ENCODE measurements around the gene PLAU.

PLAU gene

GRCh38 chr10:73873142-73873837 lies 37.6 kb upstream of the PLAU start:
- peak overlapping the region; percentile 47 for H3K27ac Mint-ChIP-seq
- peaks cover 83% of the 10 kb centered on the region for H3K4me1 Mint-ChIP-seq
- no peaks in the 10 kb centered on the region for H3K27me3 Mint-ChIP-seq
- peak overlapping the region; percentile 86 for H3K4me3 Mint-ChIP-seq
- no peaks in the 10 kb centered on the region for H3K9me3 Mint-ChIP-seq
- H3K36me3 Mint-ChIP-seq, result peaks cover 4% of the 10 kb centered on the region

GRCh38 chr10:73873838-73874215 lies 37.1 kb upstream of the PLAU start:
- Mint-ChIP-seq H3K27ac (no peak overlapping the region), H3K4me3 (peak overlapping the region; percentile 47), H3K27me3 (no peaks in the 10 kb centered on the region), H3K4me1 (peaks cover 80% of the 10 kb centered on the region), H3K9me3 (no peaks in the 10 kb centered on the region), H3K36me3 (peaks cover 4% of the 10 kb centered on the region)

GRCh38 chr10:73874267-73875138 lies 36.4 kb upstream of the PLAU start, which contains the start of gene CAMK2G:
Gene CAMK2G (minus strand): TSS chr10:73874555. CDS start chr10:73874461, 94 bp downstream.
- H3K36me3 Mint-ChIP-seq, result peaks cover 4% of the 10 kb centered on the region
- peaks cover 80% of the 10 kb centered on the region for H3K4me1 Mint-ChIP-seq
- H3K27me3 Mint-ChIP-seq, result no peaks in the 10 kb centered on the region
- H3K4me3 Mint-ChIP-seq, result peak within 1 kb of the TSS; percentile 86
- H3K27ac Mint-ChIP-seq, result peak within 1 kb of the TSS; percentile 90
- no peaks in the 10 kb centered on the region for H3K9me3 Mint-ChIP-seq

- Mint-ChIP-seq H3K27ac (peak overlapping the region; percentile 90), H3K36me3 (peaks cover 4% of the 10 kb centered on the region), H3K4me1 (peaks cover 80% of the 10 kb centered on the region), H3K4me3 (peak overlapping the region; percentile 83), H3K27me3 (no peaks in the 10 kb centered on the region), H3K9me3 (no peaks in the 10 kb centered on the region)
Measured at GRCh38 chr10:73875139-73875475, 35.8 kb upstream of the PLAU start.

GRCh38 chr10:73876157-73876556 lies 34.8 kb upstream of the PLAU start:
- Mint-ChIP-seq H3K27ac (peak overlapping the region; percentile 23), H3K27me3 (no peaks in the 10 kb centered on the region), H3K4me1 (peaks cover 74% of the 10 kb centered on the region), H3K36me3 (peaks cover 3% of the 10 kb centered on the region), H3K9me3 (no peaks in the 10 kb centered on the region), H3K4me3 (no peak overlapping the region)

- peak overlapping the region; percentile 66 for H3K27ac Mint-ChIP-seq
- no peak overlapping the region for H3K4me3 Mint-ChIP-seq
- H3K9me3 Mint-ChIP-seq, result no peaks in the 10 kb centered on the region
- H3K36me3 Mint-ChIP-seq, result peaks cover 3% of the 10 kb centered on the region
- no peaks in the 10 kb centered on the region for H3K27me3 Mint-ChIP-seq
- H3K4me1 Mint-ChIP-seq, result peaks cover 70% of the 10 kb centered on the region
Measured at GRCh38 chr10:73876566-73876965, 34.4 kb upstream of the PLAU start.

GRCh38 chr10:73876971-73877370 lies 34.0 kb upstream of the PLAU start:
- Mint-ChIP-seq H3K4me3 (no peak overlapping the region), H3K36me3 (peaks cover 3% of the 10 kb centered on the region), H3K4me1 (peaks cover 65% of the 10 kb centered on the region), H3K27ac (peak overlapping the region; percentile 66), H3K9me3 (no peaks in the 10 kb centered on the region), H3K27me3 (no peaks in the 10 kb centered on the region)

GRCh38 chr10:73877533-73878160 lies 33.3 kb upstream of the PLAU start:
- H3K36me3 Mint-ChIP-seq, result peaks cover 1% of the 10 kb centered on the region
- peaks cover 59% of the 10 kb centered on the region for H3K4me1 Mint-ChIP-seq
- H3K4me3 Mint-ChIP-seq, result no peak overlapping the region
- H3K27ac Mint-ChIP-seq, result peak overlapping the region; percentile 87
- no peaks in the 10 kb centered on the region for H3K27me3 Mint-ChIP-seq
- H3K9me3 Mint-ChIP-seq, result no peaks in the 10 kb centered on the region

GRCh38 chr10:73878365-73878764 lies 32.6 kb upstream of the PLAU start:
- H3K27me3 Mint-ChIP-seq, result no peaks in the 10 kb centered on the region
- H3K4me1 Mint-ChIP-seq, result peaks cover 52% of the 10 kb centered on the region
- H3K9me3 Mint-ChIP-seq, result no peaks in the 10 kb centered on the region
- no peak overlapping the region for H3K27ac Mint-ChIP-seq
- no peaks in the 10 kb centered on the region for H3K36me3 Mint-ChIP-seq
- H3K4me3 Mint-ChIP-seq, result no peak overlapping the region

GRCh38 chr10:73879296-73880173 lies 31.4 kb upstream of the PLAU start:
- H3K27ac Mint-ChIP-seq, result peak overlapping the region; percentile 24
- H3K9me3 Mint-ChIP-seq, result no peaks in the 10 kb centered on the region
- no peaks in the 10 kb centered on the region for H3K36me3 Mint-ChIP-seq
- H3K27me3 Mint-ChIP-seq, result no peaks in the 10 kb centered on the region
- H3K4me3 Mint-ChIP-seq, result no peak overlapping the region
- H3K4me1 Mint-ChIP-seq, result peaks cover 51% of the 10 kb centered on the region

- no peak overlapping the region for H3K4me3 Mint-ChIP-seq
- H3K9me3 Mint-ChIP-seq, result no peaks in the 10 kb centered on the region
- H3K27me3 Mint-ChIP-seq, result no peaks in the 10 kb centered on the region
- H3K27ac Mint-ChIP-seq, result no peak overlapping the region
- no peaks in the 10 kb centered on the region for H3K36me3 Mint-ChIP-seq
- peaks cover 44% of the 10 kb centered on the region for H3K4me1 Mint-ChIP-seq
Measured at GRCh38 chr10:73881221-73881919, 29.6 kb upstream of the PLAU start.

GRCh38 chr10:73884017-73884416 lies 26.9 kb upstream of the PLAU start:
- no peaks in the 10 kb centered on the region for H3K9me3 Mint-ChIP-seq
- no peak overlapping the region for H3K4me3 Mint-ChIP-seq
- H3K36me3 Mint-ChIP-seq, result no peaks in the 10 kb centered on the region
- H3K4me1 Mint-ChIP-seq, result peaks cover 24% of the 10 kb centered on the region
- H3K27ac Mint-ChIP-seq, result no peak overlapping the region
- H3K27me3 Mint-ChIP-seq, result no peaks in the 10 kb centered on the region

- Mint-ChIP-seq H3K9me3 (no peaks in the 10 kb centered on the region), H3K4me3 (no peak overlapping the region), H3K27ac (peak overlapping the region; percentile 67), H3K4me1 (peaks cover 9% of the 10 kb centered on the region), H3K27me3 (no peaks in the 10 kb centered on the region), H3K36me3 (no peaks in the 10 kb centered on the region)
Measured at GRCh38 chr10:73886085-73886529, 24.8 kb upstream of the PLAU start.

GRCh38 chr10:73886661-73887293 lies 24.2 kb upstream of the PLAU start:
- no peak overlapping the region for H3K4me3 Mint-ChIP-seq
- H3K4me1 Mint-ChIP-seq, result peaks cover 9% of the 10 kb centered on the region
- H3K27me3 Mint-ChIP-seq, result no peaks in the 10 kb centered on the region
- H3K9me3 Mint-ChIP-seq, result no peaks in the 10 kb centered on the region
- no peak overlapping the region for H3K27ac Mint-ChIP-seq
- H3K36me3 Mint-ChIP-seq, result no peaks in the 10 kb centered on the region
